HepG2 (cell line): Measurements from ENCODE around the gene TUBGCP5. TPM values are rescaled to one million over a fixed set of nuclear protein-coding genes. Genes with fewer than 3 reads are reported as not detected.

ENCODE experiments used
- ATAC-seq: fragments of 200-7000 bp; cut with Tn5 transposase; 3 replicates; pipeline ENCODE4 v1.9.1; 2020; ENCODE audit warnings: mild to moderate bottlenecking, moderate library complexity
- BruUV-seq: library from RNA; stranded (reverse); fragments of 400-500 nt; replicated peaks from 2 replicates; lab custom pipeline; 2021; lab: Mats Ljungman, UMichigan
- CTCF ChIA-PET: fragments of 300-600 bp; formaldehyde crosslinking; extraction: SDS; loops from one replicate; lab custom pipeline; 2021; ENCODE audit warnings: low total read pairs, inconsistent platforms, low intra/inter-chr PET ratio; lab: Yijun Ruan, JAX
- POLR2A ChIA-PET: fragments of 350-600 bp; sonication (Branson Sonifier 250); formaldehyde crosslinking; loops from one replicate; lab custom pipeline; 2020; ENCODE audit warnings: antibody characterized with exemption, inconsistent platforms; lab: Yijun Ruan, JAX
- DNase-seq: peaks from one replicate; pipeline ENCODE4 v3.0.0-alpha.2; 2015; ENCODE audit warnings: low spot score
- FAIRE-seq: peaks from 3 replicates; lab custom pipeline; 2011; peaks lifted over from hg19 to GRCh38; lab: Jason Lieb, UNC
- H2AFZ ChIP-seq: one replicate; pipeline ENCODE4 v1.6.1; 2011; ENCODE audit warnings: low read length, inconsistent platforms
- H3K27ac ChIP-seq: fragments of 300-600 bp; 3 replicates; pipeline ENCODE4 v1.8.0; 2011; ENCODE audit warnings: mixed run types, mild to moderate bottlenecking, mixed read lengths, low read length, inconsistent platforms; ENCODE audit not compliant: insufficient read depth; ENCODE audit errors: extremely low read length
- H3K27me3 ChIP-seq, 2 experiments: fragments of 200-600 bp in 1 of 2; 2 replicates in 1 of 2; 3 replicates in 1 of 2; pipeline versions ENCODE4 v1.6.0 to v1.8.0; 2011; ENCODE audit warnings: low read length in 2 of 2, mild to moderate bottlenecking in 2 of 2, moderate library complexity in 2 of 2, inconsistent platforms in 1 of 2; ENCODE audit not compliant: insufficient read depth in 2 of 2, control insufficient read depth in 1 of 2
- H3K36me3 ChIP-seq, 2 experiments: fragments of 200-600 bp in 1 of 2; replicated peaks in 1 of 2; 2 replicates in 1 of 2; 3 replicates in 1 of 2; pipeline versions ENCODE4 v1.5.1 to v1.8.0; 2011; ENCODE audit warnings: low read length in 2 of 2, inconsistent platforms in 1 of 2; ENCODE audit not compliant: insufficient read depth in 2 of 2, control insufficient read depth in 1 of 2
- H3K4me1 ChIP-seq: 2 replicates; pipeline ENCODE4 v1.5.1; 2012; ENCODE audit warnings: low read length, inconsistent platforms; ENCODE audit not compliant: insufficient read depth
- H3K4me2 ChIP-seq: 2 replicates; pipeline ENCODE4 v1.6.0; 2011; ENCODE audit warnings: low read depth, low read length, inconsistent platforms
- H3K4me3 ChIP-seq, 3 experiments: fragments of 200-600 bp in 1 of 3; sonication (generic), shearing (Covaris generic) in 1 of 3; replicated peaks in 1 of 3; 2 replicates each; pipeline ENCODE4 v1.5.1; 2011 to 2016; ENCODE audit warnings: low read length in 3 of 3, inconsistent platforms in 2 of 3, low read depth in 2 of 3, mild to moderate bottlenecking in 2 of 3, control low read depth in 1 of 3, mixed read lengths in 1 of 3; ENCODE audit not compliant: insufficient read depth in 1 of 3
- H3K79me2 ChIP-seq: one replicate; pipeline ENCODE4 v1.6.1; 2011; ENCODE audit warnings: low read length, inconsistent platforms; ENCODE audit not compliant: insufficient read depth
- H3K9ac ChIP-seq: 2 replicates; pipeline ENCODE4 v1.6.0; 2011; ENCODE audit warnings: mild to moderate bottlenecking, low read depth, low read length, inconsistent platforms; ENCODE audit not compliant: insufficient read depth
- H3K9me3 ChIP-seq: 2 replicates; pipeline ENCODE4 v1.5.1; 2012; ENCODE audit warnings: mild to moderate bottlenecking, low read length
- H4K20me1 ChIP-seq: 2 replicates; pipeline ENCODE4 v1.6.0; 2011; ENCODE audit warnings: inconsistent platforms, mild to moderate bottlenecking, low read length, moderate library complexity; ENCODE audit not compliant: insufficient read depth
- ATM ChIP-seq: fragments of 450-650 bp; IDR thresholded peaks from 2 replicates; pipeline ENCODE4 v1.7.1; 2017; ENCODE audit warnings: mild to moderate bottlenecking, borderline replicate concordance
- BRD4 ChIP-seq: sonication (generic); formaldehyde crosslinking; IDR thresholded peaks from 2 replicates; pipeline ENCODE4 v1.4.0; 2020; ENCODE audit warnings: missing genetic modification reagents
- CAMTA2 ChIP-seq: sonication (generic); formaldehyde crosslinking; IDR thresholded peaks from 2 replicates; pipeline ENCODE4 v1.4.0; 2020; ENCODE audit warnings: mild to moderate bottlenecking, missing genetic modification reagents, borderline replicate concordance
- DZIP1 ChIP-seq: sonication (generic); formaldehyde crosslinking; IDR thresholded peaks from 2 replicates; pipeline ENCODE4 v1.5.0; 2020; ENCODE audit warnings: mild to moderate bottlenecking, missing genetic modification reagents
- GPBP1L1 ChIP-seq: sonication (generic); formaldehyde crosslinking; IDR thresholded peaks from 2 replicates; pipeline ENCODE4 v1.5.0; 2020; ENCODE audit warnings: mild to moderate bottlenecking, missing genetic modification reagents
- HNF4G ChIP-seq, 2 experiments: sonication (generic) in 1 of 2; formaldehyde crosslinking in 1 of 2; IDR thresholded peaks; 2 replicates each; pipeline versions ENCODE4 v1.4.0 to v1.6.1; 2011 to 2020; ENCODE audit warnings: borderline replicate concordance in 2 of 2, low read depth in 2 of 2, mild to moderate bottlenecking in 2 of 2, low read length in 1 of 2, missing genetic modification reagents in 1 of 2, moderate library complexity in 1 of 2
- ONECUT2 ChIP-seq: sonication (generic); formaldehyde crosslinking; IDR thresholded peaks from 2 replicates; pipeline ENCODE4 v1.4.0; 2020; ENCODE audit warnings: missing genetic modification reagents
- RAD21 ChIP-seq: fragments of 450-650 bp; formaldehyde crosslinking; IDR thresholded peaks from 2 replicates; pipeline ENCODE4 v1.5.0; 2020; ENCODE audit warnings: mild to moderate bottlenecking
- SALL2 ChIP-seq: sonication (generic); formaldehyde crosslinking; IDR thresholded peaks from 2 replicates; pipeline ENCODE4 v1.8.1; 2023; ENCODE audit warnings: mild to moderate bottlenecking, missing genetic modification reagents, inconsistent platforms
- SP1 ChIP-seq, 2 experiments: fragments of 450-650 bp in 1 of 2; sonication (generic) in 1 of 2; formaldehyde crosslinking in 1 of 2; IDR thresholded peaks; 2 replicates each; pipeline versions ENCODE4 v1.4.0 to v1.6.1; 2016 to 2020; ENCODE audit warnings: missing genetic modification reagents in 1 of 2
- SP4 ChIP-seq: sonication (generic); formaldehyde crosslinking; IDR thresholded peaks from 2 replicates; pipeline ENCODE4 v1.8.1; 2023; ENCODE audit warnings: mild to moderate bottlenecking, missing genetic modification reagents
- TBL1XR1 ChIP-seq: fragments of 150-350 bp; IDR thresholded peaks from 2 replicates; pipeline ENCODE4 v1.6.1; 2014; ENCODE audit warnings: borderline replicate concordance, low read length; ENCODE audit not compliant: partially characterized antibody
- ZC3H13 ChIP-seq: sonication (generic); formaldehyde crosslinking; IDR thresholded peaks from 2 replicates; pipeline ENCODE4 v1.8.1; 2023; ENCODE audit warnings: mild to moderate bottlenecking, missing genetic modification reagents, moderate library complexity
- ZNF121 ChIP-seq: sonication (generic); formaldehyde crosslinking; IDR thresholded peaks from 2 replicates; pipeline ENCODE4 v1.5.0; 2020; ENCODE audit warnings: mild to moderate bottlenecking, missing genetic modification reagents
- ZNF354B ChIP-seq: sonication (generic); formaldehyde crosslinking; IDR thresholded peaks from 2 replicates; pipeline ENCODE4 v1.8.0; 2022; ENCODE audit warnings: mild to moderate bottlenecking, missing genetic modification reagents
- ZNF556 ChIP-seq: sonication (generic); formaldehyde crosslinking; IDR thresholded peaks from 2 replicates; pipeline ENCODE4 v1.4.0; 2020; ENCODE audit warnings: mild to moderate bottlenecking, missing genetic modification reagents, borderline replicate concordance
- ZNF776 ChIP-seq: sonication (generic); formaldehyde crosslinking; IDR thresholded peaks from 2 replicates; pipeline ENCODE4 v1.4.0; 2020; ENCODE audit warnings: mild to moderate bottlenecking, missing genetic modification reagents
- ZNF816 ChIP-seq: sonication (generic); formaldehyde crosslinking; IDR thresholded peaks from 2 replicates; pipeline ENCODE4 v1.8.0; 2022; ENCODE audit warnings: missing genetic modification reagents, mild to moderate bottlenecking, borderline replicate concordance
- ZSCAN30 ChIP-seq: sonication (generic); formaldehyde crosslinking; IDR thresholded peaks from 2 replicates; pipeline ENCODE4 v1.5.0; 2020; ENCODE audit warnings: mild to moderate bottlenecking, missing genetic modification reagents
- WGBS: methylation state at CpG from one replicate; pipeline ENCODE4 v1.1.6; 2017; ENCODE audit warnings: low lambda C conversion rate; 5-methylcytosine and 5-hydroxymethylcytosine counted together
- in situ Hi-C: cut with HindIII; loops from 2 replicates; pipeline ENCODE4 v1.10.0; 2017; ENCODE audit warnings: low pct_unique_long_range_greater_than_20kb; ENCODE audit not compliant: extremely low pct_ligation_motif_present
- intact Hi-C: fragments of 100-400 bp; cut with micrococcal nuclease; formaldehyde crosslinking; loops from one replicate; pipeline ENCODE4 v1.10.0; 2022; ENCODE audit not compliant: unreplicated experiment
- polyA plus RNA-seq, 8 experiments: library from polyadenylated mRNA; depleted of rRNA in 3 of 8; stranded (reverse) in 7 of 8; unstranded in 1 of 8; fragments of >200 nt; fragmentation: Illumina TruSeq in 4 of 8; extraction: Trizol in 4 of 8; gene quantifications; 2 replicates each; pipeline versions ENCODE4 v1.2.1 to v1.2.3, GENCODE V29; 2011 to 2016; ENCODE audit warnings: low read depth in 4 of 8, missing spikeins in 1 of 8, mixed read lengths in 1 of 8; ENCODE audit not compliant: insufficient read depth in 1 of 8
- total RNA-seq, 5 experiments: library from RNA; depleted of rRNA; stranded (reverse); fragments of >200 nt; fragmentation: Illumina TruSeq; extraction: Trizol; gene quantifications; 2 replicates each; pipeline ENCODE4 v1.2.3, GENCODE V29; 2016; ENCODE audit warnings: low read depth in 1 of 5

The TUBGCP5 gene
- total and polyA plus RNA-seq, 2 of the 13 experiments (the other 11 are each of a cell fraction or from before 2014, with no cell fraction given) = 7.2 to 25.0 TPM

GRCh38 chr15:22960126-22960525 lies 79.2 kb downstream of the TUBGCP5 start:
- Histone ChIP-seq H3K9ac (no peak overlapping the region), H3K4me3 (no peak overlapping the region), H4K20me1 (peaks cover 29% of the 10 kb centered on the region; the same call in 1 of the 2 replicates)
- in situ Hi-C loops = no loop called here
- DNase-seq = no peak
- no peak for FAIRE-seq
- no peak for TF ChIP-seq GPBP1L1 (CRISPR knock-in tag)
- no peak for TF ChIP-seq ZNF816 (CRISPR knock-in tag)
- TF ChIP-seq ZNF776 (CRISPR knock-in tag) = no peak
- TF ChIP-seq RAD21 = no peak
- TF ChIP-seq ZNF556 (CRISPR knock-in tag) = no peak
- TF ChIP-seq ZNF354B (CRISPR knock-in tag) = no peak
- TF ChIP-seq CAMTA2 (CRISPR knock-in tag) = no peak
- no peak for TF ChIP-seq DZIP1 (CRISPR knock-in tag)
- no peak for TF ChIP-seq ATM
- no peak for TF ChIP-seq SALL2 (CRISPR knock-in tag)
- TF ChIP-seq ZC3H13 = no peak
- no peak for TF ChIP-seq ZNF121 (CRISPR knock-in tag)
- TF ChIP-seq SP4 (CRISPR knock-in tag) = no peak
- TF ChIP-seq SP1 (IDR thresholded peaks at IDR 0.05) = no peak
- TF ChIP-seq SP1 (CRISPR knock-in tag; IDR thresholded peaks at IDR 0.05) = no peak
- no peak for TF ChIP-seq TBL1XR1
- TF ChIP-seq HNF4G (IDR thresholded peaks at IDR 0.05; ENCODE audit: borderline replicate concordance, low read depth, low read length) = no peak
- no peak for TF ChIP-seq HNF4G (CRISPR knock-in tag; IDR thresholded peaks at IDR 0.05; ENCODE audit: borderline replicate concordance, low read depth)
- TF ChIP-seq ZSCAN30 (CRISPR knock-in tag) = no peak
- TF ChIP-seq BRD4 (CRISPR knock-in tag) = no peak
- no peak for TF ChIP-seq ONECUT2 (CRISPR knock-in tag)
- TF ChIP-seq, all 625 proteins: peak for 0
- WGBS = 100% methylated on average over 4 of the region's 11 CpGs
- Histone ChIP-seq H2AFZ (no peak overlapping the region), H3K36me3 (no peaks in the 10 kb centered on the region; a peak in 1 of 5 replicates), H3K9me3 (no peaks in the 10 kb centered on the region), H3K4me2 (no peak overlapping the region), H3K27me3 (no peaks in the 10 kb centered on the region), H3K27ac (no peak overlapping the region), H3K4me1 (peaks cover 10% of the 10 kb centered on the region), H3K79me2 (peaks cover 61% of the 10 kb centered on the region)
- no TSS peak for BruUV-seq
- intact Hi-C loops = no loop called here
- no peak for ATAC-seq
- POLR2A ChIA-PET = no interaction called here
- CTCF ChIA-PET = no interaction called here
